Right ventricle myocardium inferior (tissue), 1 donor: Measurements from ENCODE around the gene SLC30A7. TPM values are rescaled to one million over a fixed set of nuclear protein-coding genes. Genes with fewer than 3 reads are reported as not detected.
"Not testable (repeated sequence)": the region's sequence is repeated elsewhere in the genome, so short reads cannot be mapped to it uniquely, and the experiment has no call there.

ENCODE experiments used
- ATAC-seq: fragments of 200-7000 bp; cut with Tn5 transposase; one replicate; pipeline ENCODE4 v1.9.1; 2020; ENCODE audit warnings: mild to moderate bottlenecking, moderate library complexity
- DNase-seq: peaks from one replicate; pipeline ENCODE4 v3.0.0; 2021; ENCODE audit errors: missing footprints
- intact Hi-C: fragments of 100-400 bp; cut with DNase I; formaldehyde crosslinking; loops from one replicate; pipeline ENCODE4 v1.11.0; 2022
- total RNA-seq: library from RNA; stranded (reverse); fragmentation: NEBNext Ultra II Directional; extraction: Animal tissue kit (Norgen Biotek cat#: 25700); gene quantifications from one replicate; pipeline ENCODE4 v1.2.1, GENCODE V29; 2021
- donor health status: DM: no; HTN: yes; CAD: no; lungs with severe emphysema.

Gene SLC30A7
- total RNA-seq, 1 donor from 2014 or later: 5.5 TPM

GRCh38 chr1:100952970-100953369, 57.1 kb downstream of the SLC30A7 start:
- intact Hi-C loops, ATAC-seq, DNase-seq: not testable (repeated sequence)

DNA sequence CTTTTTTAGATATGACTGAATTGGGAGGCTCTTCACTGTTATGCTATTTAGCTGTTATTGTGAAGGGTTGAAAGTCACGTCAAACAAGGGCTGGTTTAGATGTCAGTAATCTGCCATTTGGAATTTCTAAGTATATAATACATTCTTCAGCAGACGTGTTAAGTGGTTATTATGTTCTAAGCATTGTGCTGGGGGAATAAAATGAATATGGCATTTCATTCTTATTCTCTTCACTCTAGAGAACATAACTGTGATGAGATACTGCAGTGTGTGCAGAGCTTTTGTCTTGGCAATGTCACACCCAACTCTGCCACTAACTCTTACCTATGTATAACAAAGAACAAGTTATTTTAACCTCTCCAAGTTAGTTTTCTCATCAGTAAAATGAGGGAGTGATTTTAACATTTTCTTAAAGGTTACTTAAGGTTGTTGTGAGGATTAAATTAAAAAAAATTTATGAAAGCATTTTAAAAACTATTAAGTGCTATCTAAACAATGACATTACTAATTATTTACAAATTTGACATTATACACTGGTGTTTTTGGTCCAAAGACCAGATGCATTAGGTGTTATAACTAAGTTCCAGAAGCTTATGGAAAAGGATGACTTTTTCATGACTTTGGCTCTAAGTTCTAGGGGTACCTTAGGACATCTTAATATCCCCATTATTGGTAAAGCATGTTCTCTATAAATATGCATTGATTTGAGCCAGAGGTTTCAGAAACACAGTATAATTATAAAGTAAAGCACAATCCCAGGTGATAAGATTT, 58.3 kb downstream of the SLC30A7 start:
- DNase-seq: no peak
- no peak for ATAC-seq
- intact Hi-C loops: no loop called here

- ATAC-seq: no peak
- intact Hi-C loops: no loop called here
- no peak for DNase-seq
Observed at GRCh38 chr1:100955322-100955721, 59.4 kb downstream of the SLC30A7 start.

- intact Hi-C loops: no loop called here
- DNase-seq (no peak), ATAC-seq (no peak)
Observed at GRCh38 chr1:100959502-100960060, 63.7 kb downstream of the SLC30A7 start.

DNA sequence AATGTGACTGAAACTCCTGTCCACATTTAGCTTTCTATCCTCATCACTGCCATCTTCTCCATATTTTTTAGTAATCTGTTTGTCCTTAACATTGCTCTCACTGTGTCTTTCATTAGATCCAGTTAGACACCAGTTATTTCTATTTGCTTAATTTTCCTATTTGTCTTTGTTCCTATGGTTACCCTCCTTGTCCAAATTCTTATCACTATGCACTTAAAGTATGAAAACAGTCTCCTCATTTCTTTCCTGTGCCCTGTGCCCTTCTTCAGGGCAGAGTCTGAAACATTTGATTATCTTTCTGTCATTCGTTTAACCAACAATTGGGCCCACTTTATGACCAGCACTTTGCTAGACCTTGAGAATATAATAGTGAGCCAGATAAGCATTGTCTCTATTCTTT, 64.2 kb downstream of the SLC30A7 start:
- ATAC-seq: no peak
- intact Hi-C loops: no loop called here
- DNase-seq: no peak

GRCh38 chr1:100968621-100969020, 72.7 kb downstream of the SLC30A7 start:
- intact Hi-C loops: no loop called here
- DNase-seq (no peak), ATAC-seq (no peak)

GRCh38 chr1:100969327-100969726, 73.4 kb downstream of the SLC30A7 start:
- ATAC-seq: no peak
- DNase-seq: no peak
- intact Hi-C loops: no loop called here

DNA sequence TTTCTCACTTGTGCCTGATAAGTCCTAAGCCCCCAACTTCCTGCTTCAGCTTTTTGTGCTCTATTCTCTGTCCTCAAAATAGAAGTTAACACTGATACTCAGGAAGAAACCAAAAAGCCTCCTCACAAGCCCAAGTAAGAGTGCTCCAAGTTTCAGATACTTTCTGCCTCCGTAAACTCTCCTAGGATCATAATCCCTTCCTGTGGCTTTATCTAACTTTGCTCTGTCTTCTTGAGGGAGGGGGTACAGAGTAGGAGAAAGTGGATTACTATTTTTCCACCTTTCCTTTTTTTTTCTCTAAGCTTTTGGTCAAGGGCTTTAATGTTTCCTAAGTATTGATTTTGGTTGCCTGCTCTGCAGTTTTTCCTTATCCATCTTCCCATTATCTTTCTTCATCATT, 75.1 kb downstream of the SLC30A7 start:
- DNase-seq (no peak), ATAC-seq (no peak)
- intact Hi-C loops: no loop called here

DNA sequence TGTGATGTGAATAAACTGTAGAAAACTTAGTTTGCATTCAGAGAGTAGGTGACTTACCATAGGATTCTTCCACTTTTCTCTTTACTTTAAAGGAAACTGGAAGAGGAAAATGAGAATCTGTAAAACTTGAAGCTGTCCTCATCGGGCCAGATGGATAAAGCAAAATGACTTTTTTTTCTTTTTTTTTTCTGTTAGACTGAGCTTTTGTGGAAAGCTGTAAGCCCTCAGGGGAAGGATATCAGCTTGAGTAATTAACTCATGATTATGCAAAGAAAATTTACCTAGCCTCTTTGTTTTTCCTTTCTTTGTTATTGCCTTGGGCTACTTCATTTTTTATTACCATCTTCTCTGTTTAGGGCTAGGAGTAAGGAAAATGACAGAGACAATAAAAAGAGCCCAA, 76.3 kb downstream of the SLC30A7 start:
- intact Hi-C loops: no loop called here
- ATAC-seq (no peak), DNase-seq (no peak)

DNA sequence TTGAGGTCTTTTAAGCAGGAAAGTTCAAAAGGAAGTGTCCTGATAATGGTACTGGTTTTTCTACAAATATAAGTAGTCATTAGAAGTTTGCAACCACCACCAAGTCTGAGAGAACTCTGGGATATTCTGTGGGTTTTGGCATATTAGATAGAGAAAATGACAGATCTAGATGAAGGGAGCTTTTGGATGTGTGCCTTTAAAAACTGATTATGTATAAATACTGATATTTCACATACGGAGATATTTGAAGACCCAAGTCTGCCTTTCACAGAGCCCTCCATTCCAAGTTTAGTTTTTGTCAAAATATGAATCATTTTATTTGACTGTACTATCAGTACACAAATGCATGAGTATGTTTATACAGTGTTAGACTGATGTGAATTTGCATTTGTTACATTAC, 81.0 kb downstream of the SLC30A7 start:
- DNase-seq (no peak), ATAC-seq (no peak)
- intact Hi-C loops: no loop called here

GRCh38 chr1:100979631-100980030, 83.7 kb downstream of the SLC30A7 start:
- intact Hi-C loops: no loop called here
- ATAC-seq (no peak), DNase-seq (no peak)

DNA sequence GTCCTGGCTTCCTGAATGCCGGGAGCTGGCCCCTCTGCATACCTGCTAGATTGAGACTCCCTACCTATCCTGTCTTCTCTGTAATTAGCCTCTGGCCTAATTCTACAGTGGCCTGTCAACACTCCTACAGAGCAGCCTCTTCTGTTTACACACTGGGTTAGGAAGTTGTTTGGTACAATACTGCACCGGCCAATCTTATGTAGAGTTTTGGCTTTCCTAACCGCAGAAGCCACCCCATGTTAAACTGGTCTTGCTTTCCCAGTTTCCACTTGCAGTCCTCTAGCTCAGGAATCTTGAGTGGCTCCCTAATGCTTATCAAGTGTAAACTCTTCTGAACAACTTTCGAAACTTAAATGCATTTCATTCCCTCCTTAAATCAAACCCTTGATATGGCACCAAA, 86.9 kb downstream of the SLC30A7 start:
- DNase-seq (no peak), ATAC-seq (peak; percentile 57)
- intact Hi-C loops: no loop called here

DNA sequence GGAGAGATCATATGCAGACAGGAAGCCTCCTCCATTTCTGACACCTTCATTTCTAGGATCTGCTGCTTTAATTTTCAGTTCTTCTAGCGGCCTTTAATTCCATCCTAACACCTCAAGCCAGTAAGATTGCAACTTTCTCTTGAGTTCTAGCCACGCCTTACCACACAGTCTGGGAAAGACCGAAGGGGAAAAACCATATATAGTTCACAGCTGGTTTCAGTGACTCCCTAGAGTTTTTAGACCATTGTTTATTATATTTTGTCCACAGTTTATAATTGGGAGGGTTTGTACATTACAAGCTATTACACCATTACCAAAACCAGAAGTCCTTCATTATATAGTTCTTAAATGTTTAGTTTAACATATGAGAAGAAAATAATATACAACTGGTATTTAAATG, 92.2 kb downstream of the SLC30A7 start:
- no peak for ATAC-seq
- intact Hi-C loops: no loop called here

DNA sequence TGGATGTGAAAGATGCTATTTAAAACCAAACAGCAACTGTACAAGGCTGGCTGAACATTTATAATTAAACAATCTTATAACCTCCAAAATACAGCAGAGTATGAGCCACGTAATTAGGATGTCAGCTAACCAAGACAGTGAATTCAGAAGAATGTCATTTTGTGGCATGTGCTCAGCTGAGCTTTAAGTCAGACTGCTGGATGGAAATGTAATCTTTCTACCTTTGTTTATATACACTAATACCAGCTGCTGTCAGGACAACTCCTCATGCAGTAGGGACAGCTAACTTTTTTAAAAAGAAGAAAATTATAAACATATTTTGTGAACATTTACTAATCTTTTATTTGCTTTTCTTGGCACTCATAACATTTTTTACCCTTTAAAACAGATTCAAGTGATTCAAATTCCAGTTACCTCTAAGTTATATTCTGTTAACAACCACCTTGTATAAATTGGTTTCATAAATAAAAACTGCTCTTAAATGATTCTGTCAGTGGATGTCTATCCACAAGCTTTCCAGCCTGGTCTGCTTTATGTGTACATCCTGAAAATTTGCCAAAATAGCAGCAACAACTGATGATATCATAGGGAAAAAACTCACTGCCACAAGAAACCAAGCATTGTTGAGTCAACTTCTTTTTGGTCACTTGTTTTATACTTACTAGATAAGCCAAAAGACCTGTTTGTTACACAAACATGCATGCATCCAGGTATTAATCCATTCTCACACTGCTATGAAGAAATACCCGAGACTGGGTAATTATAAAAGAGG, 93.6 kb downstream of the SLC30A7 start:
- intact Hi-C loops: no loop called here
- DNase-seq: no peak

More for the DNA sequence above, 92.2 kb downstream of the SLC30A7 start:
- no peak for DNase-seq

GRCh38 chr1:100995198-100995988, 99.5 kb downstream of the SLC30A7 start:
- DNase-seq (no peak), ATAC-seq (no peak)
- intact Hi-C loops: no loop called here

More for the DNA sequence above, 93.6 kb downstream of the SLC30A7 start:
- no peak for ATAC-seq

DNA sequence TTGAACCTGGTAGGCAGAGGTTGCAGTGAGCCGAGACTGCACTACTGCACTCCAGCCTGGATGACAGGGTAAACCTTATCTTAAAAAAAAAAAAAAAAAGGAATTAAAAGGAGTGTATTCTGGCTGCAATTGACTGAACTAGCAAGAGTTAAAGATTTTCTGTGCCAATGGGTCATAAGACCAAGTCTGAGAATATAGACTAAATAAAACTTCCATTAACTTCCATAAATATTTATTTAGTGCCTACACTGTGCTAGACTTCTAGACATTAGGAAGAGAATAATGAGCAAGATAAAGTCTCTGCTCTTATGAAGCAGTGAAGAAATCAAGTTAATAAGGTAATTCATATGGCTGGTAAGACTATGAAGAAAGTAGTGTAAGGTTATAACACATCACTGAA, 102.5 kb downstream of the SLC30A7 start:
- no peak for ATAC-seq
- no peak for DNase-seq
- intact Hi-C loops: no loop called here

- intact Hi-C loops: no loop called here
- ATAC-seq: no peak
Observed at GRCh38 chr1:101000131-101000873, 104.4 kb downstream of the SLC30A7 start.

DNA sequence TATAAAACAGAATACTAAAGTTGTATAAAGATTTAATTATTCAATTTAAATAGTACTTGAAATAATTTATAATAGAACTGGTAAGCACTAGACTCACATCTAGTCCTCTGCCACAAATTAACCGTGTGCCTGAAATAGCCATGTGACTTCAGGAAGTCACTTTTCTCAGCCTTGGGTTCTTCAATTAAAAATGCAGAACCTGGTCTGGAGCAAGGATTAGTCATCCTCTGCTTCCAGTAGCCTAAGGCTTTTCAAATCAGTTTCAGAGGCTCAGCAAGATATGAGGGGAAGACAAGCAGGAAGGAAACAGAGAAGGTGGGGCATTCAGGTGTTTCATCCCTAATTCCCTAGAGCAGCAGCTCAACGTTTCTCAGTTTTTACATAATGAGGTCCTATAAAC, 106.7 kb downstream of the SLC30A7 start:
- intact Hi-C loops: no loop called here
- ATAC-seq (no peak), DNase-seq (no peak)

More at GRCh38 chr1:101000131-101000873, 104.4 kb downstream of the SLC30A7 start:
- DNase-seq: no peak
